NK-92 (cell line): ENCODE results near the gene NISCH.

ENCODE experiments used
- DNase-seq: peaks from one replicate; lab custom pipeline; 2025; ENCODE audit not compliant: unreplicated experiment; lab: John Stamatoyannopoulos, UW

The NISCH gene

GRCh38 chr3:52489453-52489852 is 34.0 kb downstream of the NISCH start:
- DNase-seq: no peak

DNA sequence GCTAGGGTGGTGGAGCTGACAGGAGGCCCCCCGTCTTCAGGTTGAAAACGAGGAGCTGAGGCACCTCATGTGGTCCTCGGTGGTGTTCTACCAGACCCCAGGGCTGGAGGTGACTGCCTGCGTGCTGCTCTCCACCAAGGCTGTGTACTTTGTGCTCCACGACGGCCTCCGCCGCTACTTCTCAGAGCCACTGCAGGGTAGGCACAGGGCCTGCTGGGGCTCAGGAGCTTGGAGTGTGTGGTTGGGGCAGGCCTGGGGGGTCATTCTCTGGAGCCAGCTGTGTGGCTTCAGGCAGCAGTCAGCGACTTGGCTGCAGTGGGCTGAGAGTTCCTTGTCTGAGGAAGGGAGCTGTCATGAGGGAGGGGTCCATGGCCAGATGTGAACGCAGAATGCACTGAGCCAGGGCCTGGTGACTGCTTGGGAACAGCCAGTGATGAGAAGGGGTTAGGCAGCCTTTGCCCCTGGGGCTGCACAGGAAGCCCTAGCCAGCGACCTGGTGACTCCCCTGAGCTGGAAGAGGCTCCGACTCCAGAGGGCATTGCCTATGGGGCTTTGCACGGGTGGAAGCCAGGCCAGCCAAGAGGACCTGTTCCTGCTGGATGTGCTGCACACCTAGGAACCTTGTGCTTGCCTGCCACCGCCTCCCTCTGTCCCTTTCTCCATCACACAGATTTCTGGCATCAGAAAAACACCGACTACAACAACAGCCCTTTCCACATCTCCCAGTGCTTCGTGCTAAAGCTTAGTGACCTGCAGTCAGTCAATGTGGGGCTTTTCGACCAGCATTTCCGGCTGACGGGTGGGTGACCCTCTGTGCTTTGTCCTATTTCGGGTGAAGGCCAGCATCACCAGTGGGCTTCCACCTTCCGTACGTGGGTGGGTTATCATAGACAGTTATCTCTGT is 34.9 kb downstream of the NISCH start:
- DNase-seq: no peak

DNA sequence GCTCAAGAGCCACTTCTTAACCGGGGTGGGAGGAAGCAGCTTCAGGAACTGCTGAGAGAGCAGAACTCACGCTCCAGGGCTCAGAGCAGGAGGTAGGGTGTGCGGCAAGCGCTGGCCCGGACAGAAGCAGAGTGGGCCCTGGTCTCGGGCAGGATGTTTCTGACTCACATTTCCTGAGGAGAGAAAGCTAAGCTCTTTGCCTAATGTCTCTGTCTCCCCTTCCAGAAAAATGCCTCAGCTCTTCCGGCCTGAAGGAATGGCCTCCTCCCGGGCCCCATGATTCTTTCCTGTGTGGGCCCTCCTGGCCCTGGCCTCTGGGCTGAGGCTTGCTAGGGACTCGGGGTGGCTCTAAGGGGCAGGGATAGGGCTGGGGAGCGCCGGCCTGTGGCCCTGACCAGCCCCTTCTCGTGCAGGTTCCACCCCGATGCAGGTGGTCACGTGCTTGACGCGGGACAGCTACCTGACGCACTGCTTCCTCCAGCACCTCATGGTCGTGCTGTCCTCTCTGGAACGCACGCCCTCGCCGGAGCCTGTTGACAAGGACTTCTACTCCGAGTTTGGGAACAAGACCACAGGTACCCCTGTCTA is 35.6 kb downstream of the NISCH start:
- no peak for DNase-seq

- DNase-seq: no peak
These were observed 36.7 kb downstream of the NISCH start for GRCh38 chr3:52492059-52492458.

- no peak for DNase-seq
These were observed 38.0 kb downstream of the NISCH start for GRCh38 chr3:52493232-52494017.

DNA sequence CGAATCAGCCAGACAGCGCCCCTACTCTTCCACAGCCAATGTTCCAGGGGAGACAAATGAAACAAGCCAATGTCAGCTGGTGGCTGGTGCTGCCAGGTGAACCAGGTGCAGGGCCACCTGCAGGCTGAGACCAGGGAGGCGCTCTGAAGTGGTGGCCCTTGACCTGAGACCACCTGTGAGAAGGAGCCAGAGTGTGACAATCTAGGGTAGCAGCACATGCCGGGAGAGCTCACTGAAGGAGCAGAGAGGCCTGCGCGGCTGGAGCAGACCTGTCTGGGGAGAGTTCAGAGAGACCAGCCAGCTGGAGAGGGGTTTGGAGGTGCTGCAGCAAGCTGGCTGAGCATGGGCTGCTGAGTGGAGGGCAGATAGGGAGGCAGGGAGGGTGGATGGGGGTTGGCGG is 39.0 kb downstream of the NISCH start:
- DNase-seq: no peak

DNA sequence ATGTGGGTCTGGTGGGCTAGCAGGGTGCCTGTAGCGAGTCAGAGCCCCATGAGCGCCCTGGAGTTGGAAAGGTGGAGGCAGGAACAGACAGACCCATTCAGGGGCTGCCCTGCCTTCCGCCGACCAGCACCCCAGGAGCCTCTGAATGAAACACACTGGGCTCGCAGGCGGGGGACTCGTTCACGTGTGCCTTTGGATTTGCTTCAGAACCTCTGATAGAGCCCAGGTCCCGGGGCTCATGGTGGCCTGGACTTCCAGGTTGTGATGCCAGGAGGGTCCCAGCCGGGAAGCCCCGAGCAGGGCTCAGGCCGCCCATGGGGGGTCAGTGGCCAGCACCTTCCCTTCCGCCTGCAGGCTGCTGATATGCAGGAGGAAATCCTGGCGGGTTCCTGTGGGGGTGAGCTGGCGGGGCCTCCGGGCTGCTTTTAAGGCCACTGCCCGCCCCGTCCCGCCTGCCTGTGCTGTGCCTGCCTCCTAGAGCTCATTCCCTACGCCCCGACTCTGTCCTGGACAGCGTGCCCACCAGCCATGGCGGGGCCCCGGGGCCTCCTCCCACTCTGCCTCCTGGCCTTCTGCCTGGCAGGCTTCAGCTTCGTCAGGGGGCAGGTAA is 39.6 kb downstream of the NISCH start, which contains the start of gene STAB1:
TSS of gene STAB1 (plus strand) at position 453 of the 610 bp plus-strand sequence. CDS start at position 529, 76 bp downstream.
- no peak for DNase-seq

DNA sequence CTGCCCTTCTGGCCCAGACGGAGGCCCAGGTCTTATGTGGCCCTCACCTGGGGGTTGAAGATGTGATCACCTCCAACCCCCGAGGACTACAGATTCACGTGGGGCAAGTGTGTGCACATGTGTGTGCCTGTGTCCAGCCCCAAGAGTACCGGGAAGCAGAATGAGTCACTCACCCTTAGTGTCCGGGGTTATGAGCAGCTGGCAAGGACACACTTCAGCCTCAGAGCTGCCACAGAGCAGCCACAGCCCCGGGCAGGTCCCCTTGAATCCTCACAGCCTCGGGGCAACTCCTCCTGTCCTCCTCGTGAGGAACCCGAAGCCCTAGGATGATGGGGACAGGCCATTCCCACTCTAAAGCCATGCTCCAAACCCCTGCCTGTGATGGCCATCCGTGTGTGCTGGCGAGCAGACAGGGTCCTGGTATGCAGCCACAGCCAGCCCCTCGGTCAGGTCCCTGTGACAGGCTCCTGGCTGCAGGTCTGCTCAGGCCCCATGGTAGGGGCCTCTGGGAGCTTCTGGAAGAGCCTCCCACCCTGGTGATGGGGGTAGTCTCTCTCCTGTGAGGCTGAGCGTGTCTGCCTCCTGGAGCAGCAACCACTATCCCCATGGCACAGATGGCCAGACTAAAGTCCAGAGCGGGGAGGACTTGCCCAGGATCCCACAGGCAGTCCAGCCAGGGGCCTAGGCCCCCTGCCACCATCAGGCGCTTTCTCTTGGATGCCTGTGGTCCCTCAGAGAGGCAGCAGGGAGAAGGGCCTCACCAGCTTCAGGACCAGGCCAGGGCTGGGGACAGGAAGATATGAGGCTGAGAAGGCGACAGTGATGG is 40.6 kb downstream of the NISCH start:
- DNase-seq: no peak

GRCh38 chr3:52498137-52499054 is 43.0 kb downstream of the NISCH start:
- no peak for DNase-seq

DNA sequence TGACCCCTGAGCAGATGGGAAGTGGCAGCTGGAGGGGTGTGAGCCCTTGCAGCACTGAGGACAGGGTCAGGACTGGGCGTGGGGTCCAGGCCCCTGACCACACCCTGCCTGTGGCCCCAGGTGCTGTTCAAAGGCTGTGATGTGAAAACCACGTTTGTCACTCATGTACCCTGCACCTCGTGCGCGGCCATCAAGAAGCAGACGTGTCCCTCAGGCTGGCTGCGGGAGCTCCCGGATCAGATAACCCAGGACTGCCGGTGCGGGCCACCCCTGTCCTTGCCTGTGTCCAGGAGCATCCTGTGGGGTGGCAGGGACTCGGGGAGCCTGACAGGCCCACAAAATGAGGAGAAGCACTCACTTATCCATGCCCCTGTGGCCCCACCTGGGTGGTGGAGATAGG is 45.6 kb downstream of the NISCH start:
- no peak for DNase-seq

GRCh38 chr3:52502001-52502400 is 46.6 kb downstream of the NISCH start:
- no peak for DNase-seq

- no peak for DNase-seq
These were observed 47.5 kb downstream of the NISCH start for GRCh38 chr3:52502808-52503350.

DNA sequence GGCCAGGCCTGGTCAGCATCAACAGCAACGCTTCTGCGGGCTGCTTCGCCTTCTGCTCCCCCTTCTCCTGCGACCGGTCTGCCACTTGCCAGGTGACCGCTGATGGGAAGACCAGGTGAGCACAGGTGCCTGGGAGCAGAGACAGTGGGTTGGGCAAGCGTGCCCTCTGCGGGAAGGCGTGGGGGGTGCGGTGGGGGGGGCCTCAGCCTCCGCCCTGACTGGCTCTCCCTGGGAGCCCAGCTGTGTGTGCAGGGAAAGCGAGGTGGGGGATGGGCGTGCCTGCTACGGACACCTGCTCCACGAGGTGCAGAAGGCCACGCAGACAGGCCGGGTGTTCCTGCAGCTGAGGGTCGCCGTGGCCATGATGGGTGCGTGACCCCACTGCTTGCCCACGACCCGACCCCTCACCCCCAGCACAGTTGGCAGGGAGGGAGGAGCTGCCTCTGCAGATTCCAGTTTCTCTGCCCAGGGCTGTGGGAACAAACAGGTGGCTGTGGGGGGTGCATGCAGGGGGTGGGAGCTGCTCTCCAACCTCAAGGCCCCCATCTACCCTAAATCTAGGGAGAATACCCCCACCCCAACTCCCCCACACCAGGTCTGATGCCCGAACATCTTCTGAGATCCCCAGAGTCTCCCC is 48.5 kb downstream of the NISCH start:
- DNase-seq: no peak

DNA sequence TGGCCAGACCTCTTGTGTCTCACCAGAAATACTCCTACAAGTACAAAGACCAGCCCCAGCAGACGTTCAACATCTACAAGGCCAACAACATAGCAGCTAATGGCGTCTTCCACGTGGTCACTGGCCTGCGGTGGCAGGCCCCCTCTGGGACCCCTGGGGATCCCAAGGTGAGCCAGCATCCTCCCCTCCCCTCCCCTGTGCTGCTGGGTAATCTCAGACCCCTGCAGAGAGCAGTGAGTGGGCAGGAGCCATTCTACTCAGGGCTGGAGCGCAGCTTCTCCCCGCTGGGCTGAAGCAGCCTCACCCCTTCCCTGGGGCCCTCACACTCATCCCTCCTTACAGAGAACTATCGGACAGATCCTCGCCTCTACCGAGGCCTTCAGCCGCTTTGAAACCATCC is 49.6 kb downstream of the NISCH start:
- no peak for DNase-seq

DNA sequence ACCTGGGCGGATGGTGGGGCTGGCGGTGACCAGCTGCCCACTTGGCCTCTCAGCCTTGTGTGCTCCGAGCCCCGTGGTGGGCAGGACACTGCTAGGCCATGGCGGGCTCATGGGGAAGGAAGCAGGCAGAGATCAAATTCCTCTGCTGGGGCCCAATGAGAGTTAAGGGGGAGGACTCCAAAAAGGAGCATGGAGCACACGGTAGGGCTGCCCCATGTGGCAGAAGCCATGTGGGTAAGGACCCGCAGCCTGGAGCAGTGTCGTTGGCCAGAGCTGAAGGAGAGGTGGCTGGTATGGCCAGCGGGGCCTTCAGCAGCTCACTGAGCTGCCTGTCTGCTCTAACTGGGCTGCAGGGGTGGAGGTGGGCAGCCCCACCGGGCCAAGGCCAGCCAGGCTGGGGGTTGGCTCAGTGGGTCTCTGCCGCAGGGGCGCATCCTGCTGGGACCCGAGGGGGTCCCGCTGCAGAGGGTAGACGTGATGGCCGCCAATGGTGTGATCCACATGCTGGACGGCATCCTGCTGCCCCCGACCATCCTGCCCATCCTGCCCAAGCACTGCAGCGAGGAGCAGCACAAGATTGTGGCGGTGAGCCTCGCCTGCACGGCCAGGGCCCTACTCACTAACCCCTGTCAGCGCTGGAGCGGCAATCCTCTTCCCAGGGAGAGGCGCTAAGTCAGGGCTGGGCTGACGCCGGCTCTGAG is 51.0 kb downstream of the NISCH start:
- DNase-seq: no peak

DNA sequence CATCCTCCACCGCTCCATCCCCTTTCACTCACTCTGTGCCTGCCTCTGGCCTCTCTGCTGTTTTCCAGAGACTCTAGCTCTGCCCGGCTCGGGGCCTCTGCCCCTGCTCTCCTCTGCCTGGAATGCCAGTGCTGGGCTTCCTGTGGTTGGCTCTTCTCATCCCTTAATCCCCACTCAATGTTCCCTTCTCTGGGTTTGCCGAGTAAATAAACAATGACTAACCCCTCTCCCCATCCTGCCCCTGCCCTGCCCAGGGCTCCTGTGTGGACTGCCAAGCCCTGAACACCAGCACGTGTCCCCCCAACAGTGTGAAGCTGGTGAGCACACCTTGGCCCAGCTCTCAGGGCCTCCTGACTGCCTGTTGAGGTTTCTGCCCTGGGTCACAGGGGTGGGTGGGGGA is 52.0 kb downstream of the NISCH start:
- no peak for DNase-seq

DNA sequence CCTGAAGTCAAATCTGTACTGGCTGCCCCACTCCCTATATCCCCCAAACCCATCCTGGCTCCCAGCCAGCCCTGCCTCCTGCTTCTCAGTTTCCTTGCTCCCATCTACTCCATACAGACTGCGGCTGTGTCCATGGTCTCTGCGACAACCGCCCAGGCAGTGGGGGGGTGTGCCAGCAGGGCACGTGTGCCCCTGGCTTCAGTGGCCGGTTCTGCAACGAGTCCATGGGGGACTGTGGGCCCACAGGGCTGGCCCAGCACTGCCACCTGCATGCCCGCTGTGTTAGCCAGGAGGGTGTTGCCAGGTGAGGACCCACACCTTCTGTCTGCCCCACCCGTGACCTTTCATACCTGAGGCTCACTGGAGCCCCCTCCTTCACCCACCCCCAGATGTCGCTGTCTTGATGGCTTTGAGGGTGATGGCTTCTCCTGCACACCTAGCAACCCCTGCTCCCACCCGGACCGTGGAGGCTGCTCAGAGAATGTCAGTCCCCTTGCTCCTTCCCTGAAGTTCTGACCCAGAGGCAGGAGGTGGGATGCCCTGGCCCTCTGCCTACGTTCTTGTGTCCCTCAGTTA is 54.4 kb downstream of the NISCH start:
- DNase-seq: no peak

- DNase-seq: no peak
These were observed 56.1 kb downstream of the NISCH start for GRCh38 chr3:52511509-52511908.
